Upper lobe of right lung (tissue), 1 donor: ENCODE data around the gene WNT1. TPM values are rescaled to one million over a fixed set of nuclear protein-coding genes. Genes with fewer than 3 reads are reported as not detected.
A peak's percentile ranks its signal among the peaks of the same experiment; 100 is the strongest.

Experiments used
- ATAC-seq: fragments of 200-7000 bp; cut with Tn5 transposase; one replicate; pipeline ENCODE4 v1.9.1; 2020; ENCODE audit warnings: mild to moderate bottlenecking, moderate library complexity
- DNase-seq: peaks from one replicate; pipeline ENCODE4 v3.0.0-alpha.2; 2020
- H3K27ac ChIP-seq: fragments of 200-600 bp; one replicate; pipeline ENCODE4 v1.8.0; 2022
- H3K27me3 ChIP-seq: fragments of 200-600 bp; one replicate; pipeline ENCODE4 v1.8.0; 2022; ENCODE audit warnings: mild to moderate bottlenecking
- H3K36me3 ChIP-seq: fragments of 200-600 bp; one replicate; pipeline ENCODE4 v1.8.0; 2022
- H3K4me1 ChIP-seq: fragments of 200-600 bp; one replicate; pipeline ENCODE4 v1.8.0; 2022
- H3K4me3 ChIP-seq: fragments of 200-600 bp; one replicate; pipeline ENCODE4 v1.8.0; 2022; ENCODE audit warnings: mild to moderate bottlenecking
- H3K9me3 ChIP-seq: fragments of 200-600 bp; one replicate; pipeline ENCODE4 v1.8.0; 2022
- intact Hi-C: fragments of 100-400 bp; cut with DNase I; formaldehyde crosslinking; loops from one replicate; pipeline ENCODE4 v1.11.0; 2022
- total RNA-seq: library from RNA; stranded (reverse); fragmentation: NEBNext Ultra II Directional; extraction: Animal tissue kit (Norgen Biotek cat#: 25700); gene quantifications from one replicate; pipeline ENCODE4 v1.2.1, GENCODE V29; 2021
- TF ChIP-seq, protein P1 (sequence below): fragments of 200-600 bp; IDR thresholded peaks from one replicate; pipeline ENCODE4 v1.8.0; 2022; ENCODE audit warnings: antibody characterized with exemption
- donor health status: DM: no; HTN: yes; CAD: no; lungs with severe emphysema.

WNT1 gene
- total RNA-seq, 1 donor from 2014 or later: not detected

DNA sequence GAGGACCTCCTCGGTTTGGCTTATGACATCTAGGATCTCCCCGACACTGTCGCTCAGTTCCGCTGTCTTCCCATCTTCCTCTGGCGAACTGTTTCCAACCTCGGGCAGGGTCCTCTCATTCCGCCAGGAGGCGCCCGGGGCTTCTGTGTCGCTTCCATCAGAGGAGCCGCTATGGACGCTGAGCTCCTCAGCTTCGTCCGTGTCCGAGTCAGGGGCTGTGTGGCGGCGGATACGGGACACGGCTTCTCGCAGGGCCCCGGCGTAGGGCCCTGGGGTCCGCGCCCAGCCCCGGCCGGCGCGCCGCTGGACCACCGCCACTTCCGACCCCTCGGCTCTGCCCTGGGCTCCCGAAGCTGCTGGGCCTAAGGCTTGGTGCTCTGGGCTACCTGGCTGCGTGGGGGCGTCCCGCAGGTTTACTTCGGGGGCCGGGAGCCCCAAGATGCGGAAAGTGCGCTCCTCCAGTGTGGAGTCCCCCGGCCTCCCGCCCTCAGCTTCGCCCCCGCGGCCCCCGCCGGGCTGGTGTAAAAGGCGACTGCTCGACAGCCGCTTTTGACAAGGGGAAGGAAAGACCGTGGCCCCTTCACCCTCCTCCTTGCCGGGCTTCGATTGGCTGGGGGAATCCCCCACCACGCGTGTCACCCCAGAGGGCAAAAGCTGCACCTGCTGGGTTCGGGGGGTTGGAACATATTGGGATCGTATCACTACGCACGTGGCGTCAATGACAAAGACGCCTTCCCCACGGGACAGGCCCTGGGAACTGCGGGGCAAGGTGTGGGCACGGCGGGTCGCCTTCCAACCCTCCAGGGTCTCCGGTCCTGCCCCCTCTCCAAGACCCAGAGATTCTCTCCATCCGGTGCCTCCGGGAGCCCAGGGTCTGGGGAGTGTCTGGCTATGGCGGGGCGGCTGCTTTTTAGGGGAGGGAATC is 18.9 kb downstream of the WNT1 start:
- H3K27ac ChIP-seq: no peak overlapping the region
- H3K36me3 ChIP-seq: peaks cover 11% of the 10 kb centered on the region
- H3K4me1 ChIP-seq: peaks cover 36% of the 10 kb centered on the region
- peak; percentile 89 for DNase-seq
- no peaks in the 10 kb centered on the region for H3K9me3 ChIP-seq
- ATAC-seq: peak; percentile 78
- intact Hi-C loops: no loop called here
- TF ChIP-seq, protein P1, sequence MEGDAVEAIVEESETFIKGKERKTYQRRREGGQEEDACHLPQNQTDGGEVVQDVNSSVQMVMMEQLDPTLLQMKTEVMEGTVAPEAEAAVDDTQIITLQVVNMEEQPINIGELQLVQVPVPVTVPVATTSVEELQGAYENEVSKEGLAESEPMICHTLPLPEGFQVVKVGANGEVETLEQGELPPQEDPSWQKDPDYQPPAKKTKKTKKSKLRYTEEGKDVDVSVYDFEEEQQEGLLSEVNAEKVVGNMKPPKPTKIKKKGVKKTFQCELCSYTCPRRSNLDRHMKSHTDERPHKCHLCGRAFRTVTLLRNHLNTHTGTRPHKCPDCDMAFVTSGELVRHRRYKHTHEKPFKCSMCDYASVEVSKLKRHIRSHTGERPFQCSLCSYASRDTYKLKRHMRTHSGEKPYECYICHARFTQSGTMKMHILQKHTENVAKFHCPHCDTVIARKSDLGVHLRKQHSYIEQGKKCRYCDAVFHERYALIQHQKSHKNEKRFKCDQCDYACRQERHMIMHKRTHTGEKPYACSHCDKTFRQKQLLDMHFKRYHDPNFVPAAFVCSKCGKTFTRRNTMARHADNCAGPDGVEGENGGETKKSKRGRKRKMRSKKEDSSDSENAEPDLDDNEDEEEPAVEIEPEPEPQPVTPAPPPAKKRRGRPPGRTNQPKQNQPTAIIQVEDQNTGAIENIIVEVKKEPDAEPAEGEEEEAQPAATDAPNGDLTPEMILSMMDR: peak; percentile 69
- H3K27me3 ChIP-seq: peaks cover 47% of the 10 kb centered on the region
- peak overlapping the region; percentile 37 for H3K4me3 ChIP-seq

DNA sequence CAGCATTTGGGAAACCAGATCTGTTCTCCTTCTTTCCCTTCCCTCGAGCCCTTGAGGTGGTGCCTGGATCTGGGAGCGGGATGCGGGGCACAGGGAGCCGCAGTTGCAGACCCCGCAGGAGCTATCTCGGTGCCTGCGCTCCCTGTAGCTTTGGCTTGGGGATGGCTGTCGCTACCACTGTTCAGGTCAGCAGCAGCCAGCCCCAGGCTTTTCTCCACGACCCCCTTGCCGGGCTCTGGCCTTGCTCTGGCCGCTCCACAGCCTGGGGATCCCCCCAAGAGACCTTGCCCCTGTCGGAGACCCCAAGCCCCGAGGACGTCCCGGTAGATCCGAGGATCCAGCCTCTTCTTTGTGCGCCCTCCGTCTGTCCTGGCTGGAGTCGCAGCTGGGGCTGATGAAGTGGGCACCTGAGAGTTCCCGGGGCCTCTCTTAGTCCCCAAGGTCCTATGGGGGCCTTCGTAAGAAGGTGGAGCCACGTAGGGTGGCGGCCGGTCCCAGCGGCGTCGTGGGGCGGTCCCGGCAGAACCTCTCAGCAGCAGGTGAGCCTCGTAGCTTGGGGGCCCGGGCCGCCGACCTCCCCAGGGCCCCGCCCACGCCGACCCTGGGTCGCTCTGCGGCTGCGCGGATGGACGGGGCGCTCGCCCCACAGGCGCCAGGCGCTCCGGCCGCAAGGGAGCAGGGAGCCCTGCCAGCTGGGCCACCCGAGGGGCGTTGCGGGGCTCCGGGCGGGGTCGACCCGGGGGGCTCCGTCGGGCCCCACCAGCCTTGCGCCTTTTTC is 19.8 kb downstream of the WNT1 start:
- peak overlapping the region; percentile 49 for H3K4me3 ChIP-seq
- intact Hi-C loops: no loop called here
- H3K27me3 ChIP-seq: peaks cover 47% of the 10 kb centered on the region
- H3K9me3 ChIP-seq: no peaks in the 10 kb centered on the region
- TF ChIP-seq, protein P1: no peak
- H3K27ac ChIP-seq: no peak overlapping the region
- H3K36me3 ChIP-seq: peaks cover 20% of the 10 kb centered on the region
- no peak for DNase-seq
- ATAC-seq: peak; percentile 34
- peaks cover 36% of the 10 kb centered on the region for H3K4me1 ChIP-seq

DNA sequence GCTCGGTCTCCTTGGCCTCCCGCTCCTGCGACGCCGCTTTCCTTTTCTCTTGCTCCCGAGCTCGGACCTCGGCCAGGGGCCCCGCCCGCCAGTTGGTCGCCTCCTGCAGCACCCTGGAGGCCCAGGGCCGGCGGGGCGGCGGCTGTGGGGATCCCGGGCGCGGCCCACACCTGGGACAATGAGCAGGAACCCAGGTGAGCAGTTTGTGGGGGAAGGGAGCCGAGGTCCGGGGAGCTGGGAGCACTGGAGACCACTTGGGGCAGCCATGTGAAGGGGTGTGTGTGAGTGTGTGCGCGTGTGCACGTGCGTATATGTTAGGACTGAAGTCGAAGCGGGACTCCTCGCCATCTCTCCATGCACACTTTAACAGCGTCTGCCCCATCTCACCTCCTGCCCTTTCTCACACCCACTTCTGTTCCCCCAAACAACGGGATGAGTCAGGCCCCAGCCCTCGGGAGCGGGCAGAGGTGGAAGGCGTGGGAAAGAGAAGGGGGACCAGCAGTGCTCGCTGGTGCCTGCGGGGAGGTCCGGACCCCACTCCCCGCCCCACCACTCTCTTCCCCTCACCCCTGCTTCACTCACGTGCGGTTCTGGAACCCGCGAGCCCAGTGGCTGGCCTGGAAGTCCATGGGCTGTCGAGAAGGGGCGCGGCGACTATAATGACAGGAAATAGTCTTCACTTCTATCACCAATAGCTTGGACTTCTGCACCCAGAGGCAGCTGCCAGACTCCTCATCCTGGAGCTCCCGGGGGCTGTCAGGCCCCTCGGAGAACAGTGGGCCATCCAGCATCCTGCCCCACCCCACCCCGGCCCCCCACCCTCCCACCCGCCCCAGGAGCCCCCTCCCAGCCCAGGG is 20.6 kb downstream of the WNT1 start:
- H3K4me3 ChIP-seq: peak overlapping the region; percentile 49
- ATAC-seq (peak; percentile 1), DNase-seq (no peak)
- H3K4me1 ChIP-seq: peaks cover 36% of the 10 kb centered on the region
- TF ChIP-seq, protein P1: no peak
- H3K36me3 ChIP-seq: peaks cover 28% of the 10 kb centered on the region
- intact Hi-C loops: no loop called here
- peaks cover 45% of the 10 kb centered on the region for H3K27me3 ChIP-seq
- no peaks in the 10 kb centered on the region for H3K9me3 ChIP-seq
- no peak overlapping the region for H3K27ac ChIP-seq

DNA sequence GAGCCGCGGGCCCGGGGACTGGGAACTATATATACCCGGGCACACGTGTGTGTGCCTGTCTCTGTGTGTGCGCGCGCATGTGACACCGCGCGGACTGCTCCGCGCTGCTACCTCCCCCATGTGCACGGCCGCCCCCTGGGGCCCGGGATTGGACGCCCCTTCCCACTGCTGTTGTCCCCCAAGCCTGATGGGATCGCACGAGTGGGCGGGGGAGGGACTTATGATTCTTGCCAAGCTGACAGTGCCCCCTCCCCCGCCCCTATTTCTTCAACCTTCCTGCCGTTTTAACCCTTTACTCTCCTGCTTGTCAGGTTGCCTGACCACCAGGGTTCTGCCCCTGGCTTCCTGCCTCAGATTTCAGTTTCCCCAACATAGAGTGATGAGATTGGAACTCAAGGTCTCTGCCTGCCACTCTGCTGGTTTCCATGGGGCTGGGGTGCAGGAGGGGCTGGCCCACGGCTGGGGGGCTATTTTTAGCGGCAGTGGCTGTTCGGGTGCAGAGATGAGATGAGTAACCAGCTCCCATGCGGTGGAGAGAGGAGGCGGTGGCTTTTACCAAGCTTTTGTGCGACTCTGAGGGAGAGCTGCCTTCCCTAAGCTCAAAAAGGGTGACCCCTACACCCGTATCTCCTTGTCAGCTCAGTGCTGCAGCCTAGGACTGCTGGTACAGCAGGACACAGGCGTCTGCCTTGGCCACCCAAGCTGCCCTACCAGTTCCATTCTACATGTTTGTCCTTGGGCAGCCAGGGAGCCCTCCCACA is 21.4 kb downstream of the WNT1 start, which contains the start of gene DDN:
DDN (minus strand) TSS at position 5 of the 761 bp plus-strand sequence. CDS start 88 bp downstream, outside the sequence.
- Histone ChIP-seq H3K27me3 (peaks cover 37% of the 10 kb centered on the region), H3K36me3 (peaks cover 36% of the 10 kb centered on the region), H3K4me3 (peak within 1 kb of the TSS; percentile 49), H3K9me3 (no peaks in the 10 kb centered on the region), H3K27ac (no peak within 1 kb of the TSS), H3K4me1 (peaks cover 36% of the 10 kb centered on the region)
- TF ChIP-seq, protein P1: no peak
- DNase-seq (no peak), ATAC-seq (peak; percentile 3)
- intact Hi-C loops: no loop called here
